Stimulated activated CD8-positive, alpha-beta memory T cell treated with anti-CD3 and anti-CD28 coated beads, Interleukin-4, amount 100 ng/mL, for 1 hour (primary cell): ENCODE measurements around the gene DNAJA1.

Source experiments
- DNase-seq, 2 donors: peaks; one replicate each; pipeline ENCODE4 v3.0.0-alpha.2; 2020; ENCODE audit warnings: low read depth in 2 of 2, low spot score in 1 of 2

DNAJA1 gene

GRCh38 chr9:33025572-33026342, 684 bp downstream of the DNAJA1 start:
- DNase-seq = peak; percentile 38 to 59

GRCh38 chr9:33029231-33029786, 4.2 kb downstream of the DNAJA1 start:
- no peak for DNase-seq

- DNase-seq = no peak
These were observed 5.2 kb downstream of the DNAJA1 start for GRCh38 chr9:33030285-33030684.

GRCh38 chr9:33032292-33032691, 7.2 kb downstream of the DNAJA1 start:
- no peak for DNase-seq

GRCh38 chr9:33032865-33033264, 7.8 kb downstream of the DNAJA1 start:
- no peak for DNase-seq

GRCh38 chr9:33040792-33041431, 15.8 kb downstream of the DNAJA1 start:
- DNase-seq = no peak

GRCh38 chr9:33041432-33042188, 16.5 kb downstream of the DNAJA1 start:
- DNase-seq = no peak

GRCh38 chr9:33042473-33042872, 17.4 kb downstream of the DNAJA1 start:
- no peak for DNase-seq

GRCh38 chr9:33043671-33044070, 18.6 kb downstream of the DNAJA1 start:
- no peak for DNase-seq

- DNase-seq = peak; percentile 13 to 22
These were observed 19.1 kb downstream of the DNAJA1 start for GRCh38 chr9:33044162-33044673.

GRCh38 chr9:33044677-33045282, 19.7 kb downstream of the DNAJA1 start:
- DNase-seq = no peak

- no peak for DNase-seq
These were observed 21.0 kb downstream of the DNAJA1 start for GRCh38 chr9:33046061-33046460.

- DNase-seq = no peak
These were observed 23.0 kb downstream of the DNAJA1 start for GRCh38 chr9:33048054-33048465.

- no peak for DNase-seq
These were observed 24.7 kb downstream of the DNAJA1 start for GRCh38 chr9:33049680-33050361.

- no peak for DNase-seq
These were observed 26.1 kb downstream of the DNAJA1 start for GRCh38 chr9:33051144-33051543.

- no peak for DNase-seq
These were observed 40.3 kb downstream of the DNAJA1 start for GRCh38 chr9:33065157-33066076.

GRCh38 chr9:33068991-33069390, 43.9 kb downstream of the DNAJA1 start:
- no peak for DNase-seq

GRCh38 chr9:33076046-33077004, 51.3 kb downstream of the DNAJA1 start, which contains the start of gene SMU1:
Gene SMU1 (minus strand): TSS chr9:33076674. CDS start chr9:33076608, 66 bp downstream.
- peak; percentile 81 to 90 for DNase-seq
